Measurements from ENCODE around the gene GALM.
A peak's percentile ranks its signal among the peaks of the same experiment; 100 is the strongest.
"Not testable (repeated sequence)": the region's sequence is repeated elsewhere in the genome, so short reads cannot be mapped to it uniquely, and the experiment has no call there.

Gene GALM

GRCh38 chr2:38665854-38666555 lies at the start of gene GALM:
GALM (plus strand) TSS chr2:38666114; CDS start chr2:38666162, 48 bp downstream.
- DNase-seq = peak in 2 of 4 experiments; percentile 7 to 31

- no peak for DNase-seq
Measured at GRCh38 chr2:38617301-38617700, 48.6 kb upstream of the GALM start.

GRCh38 chr2:38619458-38620164 lies 46.3 kb upstream of the GALM start:
- no peak for DNase-seq

- DNase-seq = no peak
Measured at GRCh38 chr2:38620282-38620977, 45.5 kb upstream of the GALM start.

- DNase-seq = no peak
Measured at GRCh38 chr2:38621018-38621417, 44.9 kb upstream of the GALM start.

- no peak for DNase-seq
Measured at GRCh38 chr2:38622210-38622609, 43.7 kb upstream of the GALM start.

GRCh38 chr2:38626326-38627035 lies 39.4 kb upstream of the GALM start:
- DNase-seq = no peak

GRCh38 chr2:38627391-38627790 lies 38.5 kb upstream of the GALM start:
- no peak for DNase-seq

GRCh38 chr2:38629684-38630083 lies 36.2 kb upstream of the GALM start:
- no peak for DNase-seq

GRCh38 chr2:38631976-38632375 lies 33.9 kb upstream of the GALM start:
- no peak for DNase-seq

GRCh38 chr2:38632980-38633379 lies 32.9 kb upstream of the GALM start:
- no peak for DNase-seq

- no peak for DNase-seq
Measured at GRCh38 chr2:38633895-38634294, 32.0 kb upstream of the GALM start.

GRCh38 chr2:38634684-38635083 lies 31.2 kb upstream of the GALM start:
- no peak for DNase-seq

GRCh38 chr2:38635139-38635538 lies 30.8 kb upstream of the GALM start:
- DNase-seq = no peak

GRCh38 chr2:38636069-38636468 lies 29.8 kb upstream of the GALM start:
- no peak for DNase-seq

- DNase-seq = not testable (repeated sequence)
Measured at GRCh38 chr2:38642373-38643017, 23.4 kb upstream of the GALM start.

- no peak for DNase-seq
Measured at GRCh38 chr2:38643021-38643671, 22.8 kb upstream of the GALM start.

- not testable (repeated sequence) for DNase-seq
Measured at GRCh38 chr2:38643683-38644511, 22.0 kb upstream of the GALM start.

- no peak for DNase-seq
Measured at GRCh38 chr2:38648107-38648761, 17.7 kb upstream of the GALM start.

GRCh38 chr2:38649176-38649728 lies 16.7 kb upstream of the GALM start:
- DNase-seq = no peak
